AG04449 (cell line): ENCODE results near the gene ACVR1C.

Source experiments
- CTCF ChIA-PET: fragments of 350-600 bp; formaldehyde crosslinking; extraction: SDS; loops from one replicate; lab custom pipeline; 2021; ENCODE audit warnings: antibody characterized with exemption; lab: Yijun Ruan, JAX
- POLR2A ChIA-PET: fragments of 400-600, 350-600 bp; formaldehyde crosslinking; extraction: SDS; loops from one replicate; lab custom pipeline; 2020; ENCODE audit warnings: antibody characterized with exemption, inconsistent platforms; lab: Yijun Ruan, JAX
- DNase-seq: peaks from one replicate; pipeline ENCODE4 v3.0.0-alpha.2; 2010; ENCODE audit warnings: low read depth, low spot score
- H3K4me3 ChIP-seq: 2 replicates; pipeline ENCODE4 v1.5.1; 2011; ENCODE audit warnings: low read depth, mild to moderate bottlenecking, control low read depth, low read length
- TF ChIP-seq, protein P1 (sequence below): IDR thresholded peaks from one replicate; pipeline ENCODE4 v1.5.1; 2011; ENCODE audit warnings: mild to moderate bottlenecking, moderate library complexity, low read length, control low read depth, inconsistent platforms; ENCODE audit not compliant: insufficient read depth; ENCODE audit errors: missing control alignments

The ACVR1C gene

DNA sequence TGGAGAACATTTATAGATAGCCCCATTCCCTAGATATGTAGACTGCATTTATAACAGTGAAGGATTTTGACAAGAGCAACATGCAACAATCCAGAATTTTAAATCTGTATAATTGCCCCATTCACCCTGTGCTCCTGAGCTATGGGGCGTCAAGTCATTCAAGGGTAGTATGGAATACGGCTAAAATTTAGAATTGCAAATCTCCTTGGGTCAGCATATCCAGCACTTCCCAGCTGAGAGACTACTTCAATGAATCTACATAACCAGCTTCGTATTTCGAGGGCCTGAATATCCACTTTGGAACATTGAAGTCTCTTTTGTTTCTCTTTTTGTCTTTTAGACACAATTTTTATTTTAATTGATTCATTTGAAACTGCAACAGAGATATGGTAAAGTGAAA, 28.4 kb upstream of the ACVR1C start:
- DNase-seq = no peak
- ChIA-PET CTCF (interaction anchor here (1.6 kb wide), 1 partner anchor 29 kb away, joined by 3 read pairs; no protein-coding TSS in a partner anchor), POLR2A (no interaction called here)
- TF ChIP-seq, protein P1, sequence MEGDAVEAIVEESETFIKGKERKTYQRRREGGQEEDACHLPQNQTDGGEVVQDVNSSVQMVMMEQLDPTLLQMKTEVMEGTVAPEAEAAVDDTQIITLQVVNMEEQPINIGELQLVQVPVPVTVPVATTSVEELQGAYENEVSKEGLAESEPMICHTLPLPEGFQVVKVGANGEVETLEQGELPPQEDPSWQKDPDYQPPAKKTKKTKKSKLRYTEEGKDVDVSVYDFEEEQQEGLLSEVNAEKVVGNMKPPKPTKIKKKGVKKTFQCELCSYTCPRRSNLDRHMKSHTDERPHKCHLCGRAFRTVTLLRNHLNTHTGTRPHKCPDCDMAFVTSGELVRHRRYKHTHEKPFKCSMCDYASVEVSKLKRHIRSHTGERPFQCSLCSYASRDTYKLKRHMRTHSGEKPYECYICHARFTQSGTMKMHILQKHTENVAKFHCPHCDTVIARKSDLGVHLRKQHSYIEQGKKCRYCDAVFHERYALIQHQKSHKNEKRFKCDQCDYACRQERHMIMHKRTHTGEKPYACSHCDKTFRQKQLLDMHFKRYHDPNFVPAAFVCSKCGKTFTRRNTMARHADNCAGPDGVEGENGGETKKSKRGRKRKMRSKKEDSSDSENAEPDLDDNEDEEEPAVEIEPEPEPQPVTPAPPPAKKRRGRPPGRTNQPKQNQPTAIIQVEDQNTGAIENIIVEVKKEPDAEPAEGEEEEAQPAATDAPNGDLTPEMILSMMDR = no peak
- no peak overlapping the region for H3K4me3 ChIP-seq

DNA sequence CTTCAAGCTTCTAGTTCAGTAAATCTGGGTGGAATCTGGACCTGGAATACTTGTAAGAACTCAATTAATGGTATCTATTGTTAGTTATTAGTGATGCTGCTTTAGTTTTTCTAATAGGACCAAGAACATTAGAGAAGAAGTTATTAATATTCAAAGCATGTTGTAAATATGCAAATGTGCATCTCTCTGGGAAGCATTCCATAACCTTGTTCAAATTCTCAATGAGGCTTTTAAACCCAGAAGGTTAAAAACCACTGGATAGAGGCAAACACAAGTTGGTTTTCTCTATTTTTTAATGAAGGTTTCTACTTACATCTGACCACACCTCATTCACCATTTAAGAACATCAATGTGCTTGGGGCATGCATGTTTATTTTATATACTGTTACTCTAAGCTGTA, 16.1 kb upstream of the ACVR1C start:
- POLR2A ChIA-PET = no interaction called here
- no peak for DNase-seq
- CTCF ChIA-PET = no interaction called here

DNA sequence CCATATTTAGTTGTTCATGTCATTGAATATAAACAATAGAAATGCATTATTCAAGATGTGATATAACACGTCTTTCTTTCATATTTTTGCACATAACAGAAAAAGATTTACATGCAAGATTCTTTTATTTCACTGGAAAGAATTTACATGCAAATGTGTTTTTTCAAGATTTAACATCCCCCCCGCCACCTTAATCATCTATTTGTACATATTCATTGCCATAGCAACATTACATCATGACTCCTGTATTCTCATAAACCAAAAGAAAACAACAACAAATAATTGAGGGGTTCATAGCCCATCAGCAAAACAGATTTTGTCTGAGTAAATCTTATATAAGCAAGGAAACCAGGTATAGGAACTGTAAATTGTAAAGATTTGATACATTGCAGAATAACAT, 3.2 kb upstream of the ACVR1C start:
- H3K4me3 ChIP-seq = no peak overlapping the region
- DNase-seq = no peak
- CTCF ChIA-PET = interaction anchor here (1.2 kb wide), 1 partner anchor 38 kb away, joined by 3 read pairs; no protein-coding TSS in a partner anchor
- TF ChIP-seq, protein P1 = no peak
- POLR2A ChIA-PET = no interaction called here

More for the DNA sequence above, 16.1 kb upstream of the ACVR1C start:
- TF ChIP-seq, protein P1 = no peak
- no peak overlapping the region for H3K4me3 ChIP-seq

DNA sequence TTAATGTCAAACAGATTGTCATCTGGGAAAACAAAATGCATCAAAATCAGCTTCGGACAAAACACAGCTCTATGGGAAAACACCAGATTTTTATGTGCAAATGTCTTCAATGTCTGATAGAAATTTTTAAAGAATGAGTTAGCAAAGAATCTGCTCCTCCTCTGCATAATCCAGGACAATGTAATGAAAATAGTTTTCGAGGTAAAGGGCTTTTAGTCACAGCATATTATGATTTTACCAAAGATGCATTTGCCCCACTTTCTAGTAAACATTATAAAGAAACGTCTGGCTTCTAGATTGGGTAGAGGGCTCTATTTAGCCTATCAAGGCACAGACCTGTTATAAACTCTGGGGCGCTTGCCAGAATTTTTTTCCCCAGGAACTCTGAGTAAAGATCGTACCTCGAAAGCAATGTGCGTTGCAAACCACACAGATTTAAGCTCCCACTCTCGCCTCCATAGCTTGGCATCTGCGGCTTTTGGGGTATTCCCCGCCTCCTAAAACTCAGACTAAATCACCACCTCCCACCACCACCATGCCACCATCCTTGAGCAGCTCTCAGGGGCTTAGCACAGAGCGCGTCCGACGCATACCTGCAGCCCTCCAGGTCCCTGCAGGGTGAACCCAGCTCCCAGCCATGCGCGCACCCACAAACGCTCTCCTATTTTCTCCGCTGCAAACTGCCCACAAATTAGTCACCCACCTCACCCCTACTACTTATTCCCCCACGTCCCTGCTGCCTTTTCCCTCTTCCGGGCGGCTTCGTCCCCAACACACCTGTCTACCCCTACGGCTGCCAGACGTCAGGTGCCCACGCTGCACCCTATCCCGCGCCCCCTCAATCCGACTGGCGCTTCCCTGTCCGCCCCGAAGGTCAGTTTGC, 829 bp downstream of the ACVR1C start:
- ChIA-PET CTCF (interaction anchor here (1.0 to 2.2 kb wide), 10 partner anchors 8 to 368 kb away, joined by 3 to 4 read pairs (median 3); no protein-coding TSS in a partner anchor), POLR2A (no interaction called here)
- TF ChIP-seq, protein P1 = no peak

DNA sequence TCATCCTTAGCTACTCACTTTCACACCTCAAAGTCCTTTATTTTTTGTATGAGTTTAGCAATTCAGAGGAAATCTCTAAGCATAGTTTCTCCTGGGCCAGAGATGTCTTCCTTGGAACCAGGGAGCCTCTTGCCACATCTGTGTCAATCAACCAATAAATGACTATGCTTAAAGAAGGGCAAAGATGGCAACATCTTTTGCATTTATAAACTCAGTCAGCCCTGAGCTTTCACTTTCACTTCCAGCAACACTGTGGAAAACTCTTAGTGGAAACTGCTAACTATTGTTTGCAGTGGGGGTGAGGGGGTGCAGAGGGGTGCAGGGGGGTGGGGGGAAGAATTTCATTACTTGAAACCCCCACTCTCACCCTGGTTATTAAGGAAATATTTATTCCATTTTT, 3.4 kb downstream of the ACVR1C start:
- TF ChIP-seq, protein P1 = no peak
- CTCF ChIA-PET = interaction anchor here (1.0 to 1.8 kb wide), 4 partner anchors 13 to 318 kb away, joined by 3 to 4 read pairs (median 4); no protein-coding TSS in a partner anchor
- no peak for DNase-seq
- no peak overlapping the region for H3K4me3 ChIP-seq
- POLR2A ChIA-PET = no interaction called here

More for the DNA sequence above, 829 bp downstream of the ACVR1C start:
- DNase-seq = no peak
- peak overlapping the region; percentile 60 for H3K4me3 ChIP-seq

DNA sequence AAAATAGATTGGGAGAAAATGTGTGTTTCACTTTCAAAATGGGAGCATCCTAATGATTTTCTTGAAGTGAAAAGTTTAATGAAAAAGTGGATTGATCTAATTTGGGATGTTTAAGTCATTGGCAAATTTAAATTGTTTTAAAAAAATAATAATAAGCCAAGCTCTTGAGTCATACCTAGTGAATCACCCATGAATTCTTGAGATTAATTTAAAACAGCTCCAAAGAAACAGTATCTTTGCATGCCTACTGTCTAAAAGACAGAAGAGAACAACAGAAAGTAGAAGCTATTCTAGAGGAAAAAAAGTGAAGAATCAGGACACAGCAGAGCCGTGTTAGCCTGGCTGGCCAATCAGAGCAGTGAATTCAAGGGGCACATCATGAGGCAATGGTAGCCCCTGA, 7.7 kb downstream of the ACVR1C start:
- TF ChIP-seq, protein P1 = no peak
- no peak overlapping the region for H3K4me3 ChIP-seq
- CTCF ChIA-PET = interaction anchor here (0.8 to 1.5 kb wide), 3 partner anchors 9 to 26 kb away, joined by 3 to 5 read pairs (median 4); no protein-coding TSS in a partner anchor
- peak; percentile 14 for DNase-seq
- POLR2A ChIA-PET = no interaction called here
